ENCODE measurements around the gene GRP. TPM values are rescaled to one million over a fixed set of nuclear protein-coding genes. Genes with fewer than 3 reads are reported as not detected.

The GRP gene
- polyA plus RNA-seq, 1 experiment = not detected

- peaks cover 37% of the 10 kb centered on the region for H3K27me3 ChIP-seq (ENCODE audit: control insufficient read depth, insufficient read depth, low read length)
- no peak overlapping the region for H3K4me3 ChIP-seq (ENCODE audit: low read depth, low read length)
- CTCF ChIA-PET = no interaction called here
- no peak for TF ChIP-seq CTCF (IDR thresholded peaks at IDR 0.05; ENCODE audit: low read depth, low read length)
- POLR2A ChIA-PET = no interaction called here
- no peak overlapping the region for H3K27ac ChIP-seq (ENCODE audit: low read depth, low read length)
- DNase-seq (ENCODE audit: low read depth, low spot score) = no peak
- no peaks in the 10 kb centered on the region for H3K9me3 ChIP-seq (ENCODE audit: control insufficient read depth, insufficient read depth, low read length)
These were observed 9.7 kb upstream of the GRP start for GRCh38 chr18:59210299-59210698.

GRCh38 chr18:59211629-59212028, 8.3 kb upstream of the GRP start:
- ChIA-PET POLR2A (no interaction called here), CTCF (no interaction called here)
- no peaks in the 10 kb centered on the region for H3K9me3 ChIP-seq (ENCODE audit: control insufficient read depth, insufficient read depth, low read length)
- DNase-seq (ENCODE audit: low read depth, low spot score) = no peak
- no peak for TF ChIP-seq CTCF (IDR thresholded peaks at IDR 0.05; ENCODE audit: low read depth, low read length)
- H3K4me3 ChIP-seq (ENCODE audit: low read depth, low read length) = no peak overlapping the region
- peaks cover 45% of the 10 kb centered on the region for H3K27me3 ChIP-seq (ENCODE audit: control insufficient read depth, insufficient read depth, low read length)
- H3K27ac ChIP-seq (ENCODE audit: low read depth, low read length) = no peak overlapping the region

GRCh38 chr18:59218018-59218417, 1.9 kb upstream of the GRP start:
- DNase-seq (ENCODE audit: low read depth, low spot score) = no peak
- Histone ChIP-seq H3K9me3 (ENCODE audit: control insufficient read depth, insufficient read depth, low read length) (no peaks in the 10 kb centered on the region), H3K27ac (ENCODE audit: low read depth, low read length) (no peak overlapping the region), H3K4me3 (ENCODE audit: low read depth, low read length) (no peak overlapping the region), H3K27me3 (ENCODE audit: control insufficient read depth, insufficient read depth, low read length) (peaks cover 77% of the 10 kb centered on the region)
- TF ChIP-seq CTCF (IDR thresholded peaks at IDR 0.05; ENCODE audit: low read depth, low read length) = no peak
- ChIA-PET POLR2A (no interaction called here), CTCF (no interaction called here)

- ChIA-PET POLR2A (no interaction called here), CTCF (no interaction called here)
- Histone ChIP-seq H3K27ac (ENCODE audit: low read depth, low read length) (no peak overlapping the region), H3K9me3 (ENCODE audit: control insufficient read depth, insufficient read depth, low read length) (no peaks in the 10 kb centered on the region), H3K27me3 (ENCODE audit: control insufficient read depth, insufficient read depth, low read length) (peaks cover 73% of the 10 kb centered on the region), H3K4me3 (ENCODE audit: low read depth, low read length) (no peak overlapping the region)
- no peak for TF ChIP-seq CTCF (IDR thresholded peaks at IDR 0.05; ENCODE audit: low read depth, low read length)
- no peak for DNase-seq (ENCODE audit: low read depth, low spot score)
These were observed 316 bp downstream of the GRP start for GRCh38 chr18:59220164-59220783.

- CTCF ChIA-PET = no interaction called here
- peaks cover 73% of the 10 kb centered on the region for H3K27me3 ChIP-seq (ENCODE audit: control insufficient read depth, insufficient read depth, low read length)
- DNase-seq (ENCODE audit: low read depth, low spot score) = no peak
- H3K4me3 ChIP-seq (ENCODE audit: low read depth, low read length) = no peak overlapping the region
- H3K27ac ChIP-seq (ENCODE audit: low read depth, low read length) = no peak overlapping the region
- no peaks in the 10 kb centered on the region for H3K9me3 ChIP-seq (ENCODE audit: control insufficient read depth, insufficient read depth, low read length)
- TF ChIP-seq CTCF (IDR thresholded peaks at IDR 0.05; ENCODE audit: low read depth, low read length) = no peak
- POLR2A ChIA-PET = no interaction called here
These were observed 1.1 kb downstream of the GRP start for GRCh38 chr18:59220784-59221765.
